Neural cell (in vitro differentiated cells): ENCODE data around the gene CPNE5. TPM values are rescaled to one million over a fixed set of nuclear protein-coding genes. Genes with fewer than 3 reads are reported as not detected.

Experiments
- H2AFZ ChIP-seq: fragments of 200-600, 300-800 bp; sonication (generic), shearing (Covaris generic); 2 replicates; pipeline ENCODE4 v1.6.0; 2014; ENCODE audit warnings: low read depth, mild to moderate bottlenecking, antibody characterized with exemption, low read length, moderate library complexity
- H3F3A ChIP-seq: fragments of 200-600 bp; shearing (Covaris generic); 2 replicates; pipeline ENCODE4 v1.6.1; 2016; ENCODE audit warnings: mild to moderate bottlenecking, moderate library complexity, mixed read lengths, antibody characterized with exemption, low read length; ENCODE audit not compliant: insufficient read depth, poor library complexity, severe bottlenecking
- H3K27ac ChIP-seq: fragments of 200-600, 300-800 bp; sonication (generic), shearing (Covaris generic); 2 replicates; pipeline ENCODE4 v1.5.1; 2014; ENCODE audit warnings: mild to moderate bottlenecking, low read length, moderate library complexity
- H3K27me3 ChIP-seq: fragments of 300-800, 200-600 bp; sonication (generic), shearing (Covaris generic); 2 replicates; pipeline ENCODE4 v1.6.0; 2014; ENCODE audit warnings: mild to moderate bottlenecking, low read depth, low read length, moderate library complexity; ENCODE audit not compliant: insufficient read depth
- H3K36me3 ChIP-seq: fragments of 300-800, 200-600 bp; sonication (generic), shearing (Covaris generic); 2 replicates; pipeline ENCODE4 v1.5.1; 2014; ENCODE audit warnings: mild to moderate bottlenecking, antibody characterized with exemption, low read length, moderate library complexity; ENCODE audit not compliant: insufficient read depth
- H3K4me2 ChIP-seq: fragments of 300-800, 200-600 bp; sonication (generic), shearing (Covaris generic); 2 replicates; pipeline ENCODE4 v1.6.0; 2014; ENCODE audit warnings: mild to moderate bottlenecking, low read length
- H3K4me3 ChIP-seq: fragments of 300-800, 200-600 bp; sonication (generic), shearing (Covaris generic); 2 replicates; pipeline ENCODE4 v1.5.1; 2014; ENCODE audit warnings: mild to moderate bottlenecking, low read length, moderate library complexity
- H3K79me2 ChIP-seq: fragments of 200-600 bp; shearing (Covaris generic); replicated peaks from 2 replicates; pipeline ENCODE4 v1.6.0; 2014; ENCODE audit warnings: mild to moderate bottlenecking, low read length, moderate library complexity; ENCODE audit not compliant: insufficient read depth
- H3K9ac ChIP-seq: fragments of 300-800, 200-600 bp; sonication (generic), shearing (Covaris generic); 2 replicates; pipeline ENCODE4 v1.6.1; 2016; ENCODE audit warnings: mild to moderate bottlenecking, low read length, mixed read lengths
- H3K9me2 ChIP-seq: fragments of 200-600 bp; shearing (Covaris generic); 2 replicates; pipeline ENCODE4 v1.6.1; 2016; ENCODE audit warnings: mild to moderate bottlenecking, low read length, mixed read lengths; ENCODE audit not compliant: insufficient read depth
- H3K9me3 ChIP-seq: fragments of 200-600, 300-800 bp; sonication (generic), shearing (Covaris generic); 2 replicates; pipeline ENCODE4 v1.6.1; 2016; ENCODE audit warnings: mild to moderate bottlenecking, mixed run types, low read length, moderate library complexity, mixed read lengths
- H4K20me1 ChIP-seq: fragments of 200-600 bp; shearing (Covaris generic); 2 replicates; pipeline ENCODE4 v1.6.1; 2016; ENCODE audit warnings: mild to moderate bottlenecking, mixed run types; ENCODE audit not compliant: insufficient read depth
- EP300 ChIP-seq: fragments of 450-650 bp; conservative IDR thresholded peaks from 2 replicates; pipeline ENCODE4 v1.6.1; 2014; ENCODE audit warnings: antibody characterized with exemption, mild to moderate bottlenecking, moderate library complexity; ENCODE audit not compliant: poor library complexity, severe bottlenecking
- EZH2 ChIP-seq: fragments of 200-600, 300-800 bp; shearing (Covaris generic), sonication (generic); IDR thresholded peaks from 2 replicates; pipeline ENCODE4 v1.6.1; 2014; ENCODE audit warnings: antibody characterized with exemption, low read length, borderline replicate concordance, mild to moderate bottlenecking; ENCODE audit not compliant: insufficient read depth, poor library complexity, severe bottlenecking
- MXI1 ChIP-seq: fragments of 450-650 bp; conservative IDR thresholded peaks from 2 replicates; pipeline ENCODE4 v1.6.1; 2014; ENCODE audit warnings: antibody characterized with exemption, mild to moderate bottlenecking; ENCODE audit not compliant: poor library complexity, severe bottlenecking
- POLR2AphosphoS5 ChIP-seq: IDR thresholded peaks from 2 replicates; pipeline ENCODE4 v1.6.1; 2012
- RAD21 ChIP-seq: fragments of 450-650 bp; conservative IDR thresholded peaks from 2 replicates; pipeline ENCODE4 v1.6.1; 2014; ENCODE audit warnings: antibody characterized with exemption, mild to moderate bottlenecking, moderate library complexity
- REST ChIP-seq: IDR thresholded peaks from 2 replicates; pipeline ENCODE4 v1.6.1; 2012; ENCODE audit warnings: borderline replicate concordance
- SMC3 ChIP-seq: fragments of 450-650 bp; conservative IDR thresholded peaks from 2 replicates; pipeline ENCODE4 v1.6.1; 2014; ENCODE audit warnings: antibody characterized with exemption, mild to moderate bottlenecking, moderate library complexity; ENCODE audit not compliant: poor library complexity
- TAF1 ChIP-seq: IDR thresholded peaks from 2 replicates; pipeline ENCODE4 v1.6.1; 2012; ENCODE audit warnings: low read depth
- polyA plus RNA-seq: library from polyadenylated mRNA; depleted of rRNA; stranded (reverse); fragments of >200 nt; gene quantifications from 2 replicates; pipeline ENCODE4 v1.2.3, GENCODE V29; 2014
- TF ChIP-seq, protein P1 (sequence below): fragments of 450-650 bp; IDR thresholded peaks from 2 replicates; pipeline ENCODE4 v1.5.1; 2014; ENCODE audit warnings: antibody characterized with exemption, mild to moderate bottlenecking, moderate library complexity; ENCODE audit not compliant: poor library complexity, severe bottlenecking

CPNE5 gene
- polyA plus RNA-seq, 1 donor from 2014 or later = 8.7 TPM

- TF ChIP-seq POLR2AphosphoS5 = no peak
These were observed 5.3 kb upstream of the CPNE5 start (continued) for GRCh38 chr6:36844232-36845170.

GRCh38 chr6:36843170-36843569 lies 3.9 kb upstream of the CPNE5 start:
- Histone ChIP-seq H3K9ac (no peak overlapping the region), H3K36me3 (no peaks in the 10 kb centered on the region), H3F3A (no peaks in the 10 kb centered on the region), H3K9me3 (no peaks in the 10 kb centered on the region), H4K20me1 (no peaks in the 10 kb centered on the region), H3K4me3 (no peak overlapping the region), H2AFZ (no peak overlapping the region), H3K27me3 (peaks cover 23% of the 10 kb centered on the region), H3K27ac (no peak overlapping the region), H3K4me2 (no peak overlapping the region), H3K79me2 (no peaks in the 10 kb centered on the region), H3K9me2 (no peaks in the 10 kb centered on the region)
- TF ChIP-seq POLR2AphosphoS5 (no peak), EP300 (no peak), TAF1 (no peak), MXI1 (no peak), REST (no peak), EZH2 (no peak), SMC3 (no peak), RAD21 (no peak)
- TF ChIP-seq, protein P1, sequence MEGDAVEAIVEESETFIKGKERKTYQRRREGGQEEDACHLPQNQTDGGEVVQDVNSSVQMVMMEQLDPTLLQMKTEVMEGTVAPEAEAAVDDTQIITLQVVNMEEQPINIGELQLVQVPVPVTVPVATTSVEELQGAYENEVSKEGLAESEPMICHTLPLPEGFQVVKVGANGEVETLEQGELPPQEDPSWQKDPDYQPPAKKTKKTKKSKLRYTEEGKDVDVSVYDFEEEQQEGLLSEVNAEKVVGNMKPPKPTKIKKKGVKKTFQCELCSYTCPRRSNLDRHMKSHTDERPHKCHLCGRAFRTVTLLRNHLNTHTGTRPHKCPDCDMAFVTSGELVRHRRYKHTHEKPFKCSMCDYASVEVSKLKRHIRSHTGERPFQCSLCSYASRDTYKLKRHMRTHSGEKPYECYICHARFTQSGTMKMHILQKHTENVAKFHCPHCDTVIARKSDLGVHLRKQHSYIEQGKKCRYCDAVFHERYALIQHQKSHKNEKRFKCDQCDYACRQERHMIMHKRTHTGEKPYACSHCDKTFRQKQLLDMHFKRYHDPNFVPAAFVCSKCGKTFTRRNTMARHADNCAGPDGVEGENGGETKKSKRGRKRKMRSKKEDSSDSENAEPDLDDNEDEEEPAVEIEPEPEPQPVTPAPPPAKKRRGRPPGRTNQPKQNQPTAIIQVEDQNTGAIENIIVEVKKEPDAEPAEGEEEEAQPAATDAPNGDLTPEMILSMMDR = no peak

- Histone ChIP-seq H3K9ac (no peak overlapping the region), H3K27ac (no peak overlapping the region), H3F3A (no peaks in the 10 kb centered on the region), H3K27me3 (peaks cover 25% of the 10 kb centered on the region), H2AFZ (no peak overlapping the region), H3K4me3 (no peak overlapping the region), H4K20me1 (no peaks in the 10 kb centered on the region), H3K9me3 (no peaks in the 10 kb centered on the region), H3K4me2 (no peak overlapping the region), H3K79me2 (no peaks in the 10 kb centered on the region), H3K36me3 (no peaks in the 10 kb centered on the region), H3K9me2 (no peaks in the 10 kb centered on the region)
- TF ChIP-seq EZH2 (no peak), TAF1 (no peak), POLR2AphosphoS5 (no peak)
These were observed 2.5 kb upstream of the CPNE5 start for GRCh38 chr6:36841756-36842155.
